ENCODE data around the gene DPP6.

GRCh38 chr7:154927624-154928125 lies 875.5 kb downstream of the DPP6 start:
- peak; percentile 19 to 76 (median 67) for TF ChIP-seq CTCF (IDR thresholded peaks at IDR 0.05)
- TF ChIP-seq POLR2A (IDR thresholded peaks at IDR 0.05), result no peak
